Trophoblast cell (in vitro differentiated cells and primary cell): ENCODE measurements around the gene FANCL.
A peak's percentile ranks its signal among the peaks of the same experiment; 100 is the strongest.
"Not testable (repeated sequence)": the region's sequence is repeated elsewhere in the genome, so short reads cannot be mapped to it uniquely, and the experiment has no call there.

ENCODE experiments used
- DNase-seq, 2 donors: peaks; one replicate each; pipeline ENCODE4 v3.0.0-alpha.2; 2016
- H2AFZ ChIP-seq: 2 replicates; pipeline ENCODE4 v1.6.1; 2013; ENCODE audit warnings: low read length, moderate library complexity, mild to moderate bottlenecking; ENCODE audit not compliant: insufficient read depth, poor library complexity
- H2AK5ac ChIP-seq: 2 replicates; pipeline ENCODE4 v1.6.1; 2013; ENCODE audit warnings: mild to moderate bottlenecking, low read length
- H2BK120ac ChIP-seq: 2 replicates; pipeline ENCODE4 v1.6.1; 2013; ENCODE audit warnings: low read length, mild to moderate bottlenecking, moderate library complexity; ENCODE audit not compliant: insufficient read depth, poor library complexity
- H2BK12ac ChIP-seq: 2 replicates; pipeline ENCODE4 v1.6.1; 2013; ENCODE audit warnings: mild to moderate bottlenecking, low read length, moderate library complexity
- H2BK5ac ChIP-seq: 2 replicates; pipeline ENCODE4 v1.6.1; 2013; ENCODE audit warnings: low read length, low read depth, moderate library complexity, mild to moderate bottlenecking; ENCODE audit not compliant: poor library complexity
- H3K14ac ChIP-seq: 2 replicates; pipeline ENCODE4 v1.6.1; 2013; ENCODE audit warnings: mild to moderate bottlenecking, low read length
- H3K18ac ChIP-seq: 2 replicates; pipeline ENCODE4 v1.6.1; 2013; ENCODE audit warnings: mild to moderate bottlenecking, low read length
- H3K23ac ChIP-seq: 2 replicates; pipeline ENCODE4 v1.6.1; 2013; ENCODE audit warnings: low read length
- H3K27ac ChIP-seq: 2 replicates; pipeline ENCODE4 v1.5.1; 2013; ENCODE audit warnings: low read depth, mild to moderate bottlenecking, inconsistent platforms, low read length, moderate library complexity
- H3K27me3 ChIP-seq: 2 replicates; pipeline ENCODE4 v1.6.1; 2013; ENCODE audit warnings: inconsistent platforms, mild to moderate bottlenecking, low read length, moderate library complexity; ENCODE audit not compliant: insufficient read depth
- H3K36me3 ChIP-seq, 2 experiments: 1 replicate in 1 of 2; 2 replicates in 1 of 2; pipeline ENCODE4 v1.6.1; 2013; ENCODE audit warnings: low read length in 2 of 2, mild to moderate bottlenecking in 2 of 2, moderate library complexity in 1 of 2; ENCODE audit not compliant: insufficient read depth in 2 of 2, control insufficient read depth in 1 of 2
- H3K4ac ChIP-seq: 2 replicates; pipeline ENCODE4 v1.6.1; 2013; ENCODE audit warnings: low read depth, mild to moderate bottlenecking, low read length, moderate library complexity
- H3K4me1 ChIP-seq, 2 experiments: 1 replicate in 1 of 2; 2 replicates in 1 of 2; pipeline ENCODE4 v1.6.1; 2013; ENCODE audit warnings: low read length in 2 of 2, mild to moderate bottlenecking in 2 of 2, moderate library complexity in 1 of 2; ENCODE audit not compliant: insufficient read depth in 2 of 2, control insufficient read depth in 1 of 2
- H3K4me2 ChIP-seq: 2 replicates; pipeline ENCODE4 v1.6.1; 2013; ENCODE audit warnings: inconsistent platforms, mild to moderate bottlenecking, low read length, moderate library complexity
- H3K4me3 ChIP-seq: 2 replicates; pipeline ENCODE4 v1.5.1; 2013; ENCODE audit warnings: mild to moderate bottlenecking, low read depth, low read length, inconsistent platforms
- H3K79me1 ChIP-seq: one replicate; pipeline ENCODE4 v1.6.1; 2013; ENCODE audit warnings: low read length
- H3K79me2 ChIP-seq: 2 replicates; pipeline ENCODE4 v1.6.1; 2013; ENCODE audit warnings: low read length, mild to moderate bottlenecking; ENCODE audit not compliant: control insufficient read depth, insufficient read depth, poor library complexity
- H3K9ac ChIP-seq: 2 replicates; pipeline ENCODE4 v1.6.1; 2013; ENCODE audit warnings: mild to moderate bottlenecking, low read length
- H3K9me3 ChIP-seq: 2 replicates; pipeline ENCODE4 v1.6.1; 2013; ENCODE audit warnings: low read depth, mild to moderate bottlenecking, control low read depth, inconsistent platforms, low read length; ENCODE audit not compliant: insufficient read depth
- H4K12ac ChIP-seq: 2 replicates; pipeline ENCODE4 v1.6.1; 2013; ENCODE audit warnings: low read depth, mild to moderate bottlenecking, low read length, moderate library complexity
- H4K8ac ChIP-seq: 2 replicates; pipeline ENCODE4 v1.6.1; 2013; ENCODE audit warnings: low read depth, mild to moderate bottlenecking, low read length, moderate library complexity
- H4K91ac ChIP-seq: one replicate; pipeline ENCODE4 v1.6.1; 2013; ENCODE audit warnings: low read depth, mild to moderate bottlenecking, low read length, moderate library complexity
- WGBS: extraction: QIAGEN DNeasy Blood & Tissue Kit; methylation state at CpG from one replicate; pipeline ENCODE4 v1.1.7; 2013; ENCODE audit warnings: missing lambda C conversion rate; ENCODE audit not compliant: insufficient read length, insufficient coverage; ENCODE audit errors: extremely low coverage; 5-methylcytosine and 5-hydroxymethylcytosine counted together

FANCL gene

DNA sequence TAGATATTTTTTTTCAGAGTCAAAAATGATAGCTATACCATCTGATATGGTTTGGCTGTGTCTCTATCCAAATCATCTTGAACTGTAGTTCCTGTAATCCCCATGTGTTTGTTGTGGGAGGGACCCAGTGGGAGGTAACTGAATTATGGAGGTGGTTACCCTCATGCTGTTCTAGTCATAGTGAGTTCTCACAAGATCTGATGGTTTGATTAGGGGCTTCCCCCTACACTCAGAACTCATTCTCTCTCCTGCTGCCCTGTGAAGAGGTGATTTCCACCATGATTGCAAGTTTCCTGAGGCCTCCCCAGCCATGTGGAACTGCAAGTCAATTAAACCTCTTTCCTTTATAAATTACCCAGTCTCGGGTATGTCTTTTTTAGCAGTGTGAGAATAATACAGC is 17.3 kb upstream of the FANCL start:
- not testable (repeated sequence) for DNase-seq, H3K9me3 ChIP-seq, H3K9ac ChIP-seq, H2AFZ ChIP-seq, H2BK5ac ChIP-seq, H3K4me1 ChIP-seq, H4K8ac ChIP-seq, H3K4me3 ChIP-seq, H4K91ac ChIP-seq, H3K23ac ChIP-seq, H2BK12ac ChIP-seq, H3K36me3 ChIP-seq, H3K14ac ChIP-seq, H3K27me3 ChIP-seq, H3K4ac ChIP-seq, H4K12ac ChIP-seq, H3K18ac ChIP-seq, H3K79me1 ChIP-seq, H3K79me2 ChIP-seq, H2BK120ac ChIP-seq, H2AK5ac ChIP-seq, H3K27ac ChIP-seq, H3K4me2 ChIP-seq
- WGBS = no CpG with 5 or more reads among the region's 1 CpG

DNA sequence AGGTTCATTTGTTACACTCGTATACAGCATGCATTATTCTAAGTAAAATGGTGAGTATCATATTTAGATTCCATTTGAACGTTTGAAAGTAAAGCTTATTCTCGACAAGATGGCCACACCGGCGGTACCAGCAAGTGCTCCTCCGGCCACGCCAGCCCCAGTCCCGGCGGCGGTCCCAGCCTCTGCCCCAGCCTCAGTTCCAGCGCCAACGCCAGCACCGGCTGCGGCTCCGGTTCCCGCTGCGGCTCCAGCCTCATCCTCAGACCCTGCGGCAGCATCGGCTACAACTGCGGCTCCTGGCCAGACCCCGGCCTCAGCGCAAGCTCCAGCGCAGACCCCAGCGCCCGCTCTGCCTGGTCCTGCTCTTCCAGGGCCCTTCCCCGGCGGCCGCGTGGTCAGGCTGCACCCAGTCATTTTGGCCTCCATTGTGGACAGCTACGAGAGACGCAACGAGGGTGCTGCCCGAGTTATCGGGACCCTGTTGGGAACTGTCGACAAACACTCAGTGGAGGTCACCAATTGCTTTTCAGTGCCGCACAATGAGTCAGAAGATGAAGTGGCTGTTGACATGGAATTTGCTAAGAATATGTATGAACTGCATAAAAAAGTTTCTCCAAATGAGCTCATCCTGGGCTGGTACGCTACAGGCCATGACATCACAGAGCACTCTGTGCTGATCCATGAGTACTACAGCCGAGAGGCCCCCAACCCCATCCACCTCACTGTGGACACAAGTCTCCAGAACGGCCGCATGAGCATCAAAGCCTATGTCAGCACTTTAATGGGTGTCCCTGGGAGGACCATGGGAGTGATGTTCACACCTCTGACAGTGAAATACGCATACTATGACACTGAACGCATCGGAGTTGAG is 10.4 kb upstream of the FANCL start:
- H2AK5ac ChIP-seq, H3K27me3 ChIP-seq, H3K4ac ChIP-seq, H3K4me2 ChIP-seq, H2BK120ac ChIP-seq, H2BK5ac ChIP-seq, H4K91ac ChIP-seq, H4K12ac ChIP-seq, H3K79me2 ChIP-seq, H2BK12ac ChIP-seq, H3K4me3 ChIP-seq, H3K9me3 ChIP-seq, H3K4me1 ChIP-seq, H3K79me1 ChIP-seq, H3K14ac ChIP-seq, H3K9ac ChIP-seq, H2AFZ ChIP-seq, H3K18ac ChIP-seq, H3K36me3 ChIP-seq, DNase-seq, H3K23ac ChIP-seq, H4K8ac ChIP-seq, H3K27ac ChIP-seq: not testable (repeated sequence)
- WGBS = no CpG with 5 or more reads among the region's 43 CpGs

DNA sequence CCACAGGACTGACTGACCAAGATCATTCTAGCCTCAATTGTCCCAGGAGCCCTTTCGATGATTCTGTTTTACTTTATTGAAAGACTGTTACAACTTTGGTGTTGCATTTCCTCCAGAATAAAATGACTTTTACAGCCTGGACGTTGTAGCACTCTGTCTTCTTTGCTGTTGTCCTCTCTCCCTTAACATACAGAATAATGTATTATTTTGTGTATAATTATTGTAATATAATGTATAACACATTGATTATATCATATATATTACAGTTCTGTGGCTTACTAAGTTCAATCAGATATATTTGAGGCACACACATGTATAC is 380 bp upstream of the FANCL start:
- no peak overlapping the region for H4K12ac ChIP-seq
- no peak for DNase-seq
- peak overlapping the region; percentile 69 for H3K4me2 ChIP-seq

DNA sequence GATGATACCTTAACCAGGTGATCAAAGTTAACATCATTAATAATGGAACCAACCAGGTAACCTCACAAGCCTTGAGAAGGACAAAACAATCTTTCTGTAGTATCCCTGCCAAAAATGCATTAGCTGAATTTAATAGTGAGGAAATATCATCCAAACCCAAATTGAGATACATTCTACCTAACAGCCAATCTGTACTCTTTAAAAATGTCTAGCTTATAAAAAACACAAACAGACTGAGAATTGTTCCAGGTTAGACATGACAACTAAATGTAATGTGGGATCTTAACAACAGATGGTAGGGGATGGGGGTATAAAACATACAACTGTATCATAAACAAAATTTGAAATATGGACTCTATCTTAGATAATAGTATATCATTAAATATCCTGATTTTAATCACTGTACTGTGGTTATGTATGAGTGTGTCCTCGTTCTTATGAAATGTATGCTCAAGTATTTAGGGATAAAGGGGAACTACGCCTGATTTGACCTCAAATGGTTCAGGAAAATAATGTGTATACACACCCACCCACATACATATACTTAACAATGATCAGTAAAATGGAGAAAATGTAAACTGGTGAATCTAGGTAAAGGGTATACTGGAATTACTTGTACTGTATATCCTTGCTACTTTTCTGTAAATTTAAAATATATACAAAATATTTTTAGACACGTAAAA is 1.7 kb downstream of the FANCL start:
- H3K4me1 ChIP-seq = peaks cover 0 to 2% of the 10 kb centered on the region in 2 experiments
- no peak overlapping the region for H3K4me2 ChIP-seq
- H3K18ac ChIP-seq = no peak overlapping the region
- H3K79me1 ChIP-seq = peaks cover 7% of the 10 kb centered on the region
- no peak overlapping the region for H3K4me3 ChIP-seq
- H4K8ac ChIP-seq = no peak overlapping the region
- H3K9me3 ChIP-seq = no peaks in the 10 kb centered on the region
- H3K4ac ChIP-seq = no peak overlapping the region
- no peak overlapping the region for H2AFZ ChIP-seq
- no peak overlapping the region for H4K91ac ChIP-seq
- no peak overlapping the region for H2BK12ac ChIP-seq
- H3K79me2 ChIP-seq = peaks cover 5% of the 10 kb centered on the region
- DNase-seq = no peak
- no CpG with 5 or more reads among the region's 3 CpGs for WGBS
- no peaks in the 10 kb centered on the region for H3K27me3 ChIP-seq
- H3K9ac ChIP-seq = no peak overlapping the region
- no peaks in the 10 kb centered on the region for H3K36me3 ChIP-seq
- no peak overlapping the region for H2BK120ac ChIP-seq
- no peak overlapping the region for H3K23ac ChIP-seq
- H3K27ac ChIP-seq = no peak overlapping the region
- no peak overlapping the region for H2AK5ac ChIP-seq
- H2BK5ac ChIP-seq = no peak overlapping the region
- H3K14ac ChIP-seq = no peak overlapping the region
- H4K12ac ChIP-seq = no peak overlapping the region

More for the DNA sequence above, 380 bp upstream of the FANCL start:
- Histone ChIP-seq H3K14ac (no peak overlapping the region), H3K4me3 (no peak overlapping the region), H3K23ac (no peak overlapping the region), H3K9ac (no peak overlapping the region), H3K36me3 (no peaks in the 10 kb centered on the region), H3K79me2 (peaks cover 5% of the 10 kb centered on the region), H3K4ac (no peak overlapping the region), H2AFZ (peak overlapping the region; percentile 99), H2AK5ac (no peak overlapping the region), H2BK12ac (no peak overlapping the region), H3K27me3 (no peaks in the 10 kb centered on the region), H2BK5ac (no peak overlapping the region), H3K4me1 (peaks cover 0 to 2% of the 10 kb centered on the region in 2 experiments), H4K91ac (peak overlapping the region; percentile 8), H3K18ac (no peak overlapping the region), H3K27ac (peak overlapping the region; percentile 15), H3K79me1 (peaks cover 7% of the 10 kb centered on the region), H3K9me3 (no peaks in the 10 kb centered on the region), H4K8ac (peak overlapping the region; percentile 82), H2BK120ac (no peak overlapping the region)
- no CpG with 5 or more reads among the region's 2 CpGs for WGBS
